GM12891 (cell line): ENCODE data around the gene CSMD2.

Experiments used
- PAX5 ChIP-seq: IDR thresholded peaks from 2 replicates; pipeline ENCODE4 v1.6.1; 2011; ENCODE audit warnings: low read length, moderate library complexity, mild to moderate bottlenecking; ENCODE audit not compliant: insufficient read depth, severe bottlenecking
- POLR2A ChIP-seq: IDR thresholded peaks from 2 replicates; pipeline ENCODE4 v1.6.1; 2011; ENCODE audit warnings: low read depth, low read length, control low read depth
- POLR2AphosphoS5 ChIP-seq: IDR thresholded peaks from 2 replicates; pipeline ENCODE4 v1.6.1; 2011; ENCODE audit warnings: low read depth, low read length, control low read depth
- POU2F2 ChIP-seq: IDR thresholded peaks from 2 replicates; pipeline ENCODE4 v1.6.1; 2011; ENCODE audit warnings: low read depth, mild to moderate bottlenecking, control low read depth, low read length, moderate library complexity
- SPI1 ChIP-seq: IDR thresholded peaks from 2 replicates; pipeline ENCODE4 v1.6.1; 2011; ENCODE audit warnings: low read depth, low read length, control low read depth
- TAF1 ChIP-seq: IDR thresholded peaks from 2 replicates; pipeline ENCODE4 v1.6.1; 2011; ENCODE audit warnings: low read depth, low read length, control low read depth

DNA sequence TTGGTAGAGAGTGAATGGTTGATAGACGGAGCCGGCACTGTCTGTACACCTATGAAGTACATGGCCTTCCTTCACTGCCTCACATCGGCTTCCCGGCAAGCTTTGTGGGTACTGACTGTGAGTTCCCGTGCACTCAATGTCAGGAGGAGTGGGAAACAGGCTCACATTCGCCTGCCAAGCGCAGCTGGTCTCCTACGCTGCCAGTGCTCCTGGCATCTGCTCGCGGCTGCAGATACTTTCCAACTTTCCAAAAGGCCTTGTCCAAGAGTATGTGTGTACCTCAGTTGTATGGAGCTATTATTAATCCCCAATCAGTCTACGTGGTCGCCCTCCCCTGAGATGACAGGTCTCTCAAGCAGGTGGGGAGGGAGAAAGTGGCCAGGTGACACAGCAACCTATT, 511.8 kb downstream of the CSMD2 start:
- no peak for TF ChIP-seq POU2F2
- TF ChIP-seq POLR2A = no peak
- no peak for TF ChIP-seq TAF1
- TF ChIP-seq SPI1 = no peak
- no peak for TF ChIP-seq POLR2AphosphoS5
- TF ChIP-seq PAX5 = no peak
